ENCODE data around the gene LMLN. TPM values are rescaled to one million over a fixed set of nuclear protein-coding genes. Genes with fewer than 3 reads are reported as not detected.

LMLN gene
- total and polyA plus RNA-seq, 2 of the 8 experiments (the other 6 are each of a cell fraction or from before 2014, with no cell fraction given): 3.9 to 5.0 TPM

Small RNA genes lying within 50 kb of the gene (small RNA-seq; reads per million reads assigned to genes)
- gene RNU6-621P (ENCODE audit: insufficient read depth) (not detected), gene RNU6-821P (ENCODE audit: insufficient read depth) (not detected)

Other genes starting within 250 kb of the LMLN start
- gene RUBCN, start 223.3 kb upstream of the LMLN start, total RNA-seq (2021; fragmentation: NEBNext Ultra II Directional; extraction: Animal tissue kit (Norgen Biotek cat#: 25700)): 18.2 and 21.9 TPM in 2 replicates
- gene RUBCN, start 223.3 kb upstream of the LMLN start, polyA plus RNA-seq (2011; rRNA removed): 9.3 and 11.9 TPM in 2 replicates
- 24.4 and 24.7 TPM in 2 replicates for gene FYTTD1, start 210.3 kb upstream of the LMLN start, total RNA-seq (2021; fragmentation: NEBNext Ultra II Directional; extraction: Animal tissue kit (Norgen Biotek cat#: 25700))
- 3.1 and 3.3 TPM in 2 replicates for gene FYTTD1, start 210.3 kb upstream of the LMLN start, polyA plus RNA-seq (2011; rRNA removed)
- 48.2 and 66.0 TPM in 2 replicates for gene LRCH3, start 169.0 kb upstream of the LMLN start, total RNA-seq (2021; fragmentation: NEBNext Ultra II Directional; extraction: Animal tissue kit (Norgen Biotek cat#: 25700))
- gene LRCH3, start 169.0 kb upstream of the LMLN start, polyA plus RNA-seq (2011; rRNA removed): 58.4 and 81.0 TPM in 2 replicates
- 1,393 and 1,439 TPM in 2 replicates for gene RPL35A, start 10.0 kb upstream of the LMLN start, total RNA-seq (2021; fragmentation: NEBNext Ultra II Directional; extraction: Animal tissue kit (Norgen Biotek cat#: 25700))
- 377 and 695 TPM in 2 replicates for gene RPL35A, start 10.0 kb upstream of the LMLN start, polyA plus RNA-seq (2011; rRNA removed)

Data from H1 (cell line).